HL-60 (cell line): ENCODE measurements around the gene ERBB4.

ENCODE experiments used
- CTCF ChIP-seq: IDR thresholded peaks from one replicate; pipeline ENCODE4 v1.5.1; 2011; ENCODE audit warnings: low read length, control low read depth, inconsistent platforms; ENCODE audit not compliant: insufficient read depth
- GABPA ChIP-seq: IDR thresholded peaks from 2 replicates; pipeline ENCODE4 v1.6.1; 2012; ENCODE audit warnings: low read depth
- POLR2AphosphoS5 ChIP-seq: IDR thresholded peaks from 2 replicates; pipeline ENCODE4 v1.6.1; 2012; ENCODE audit warnings: low read depth
- REST ChIP-seq: IDR thresholded peaks from 2 replicates; pipeline ENCODE4 v1.6.1; 2012; ENCODE audit warnings: low read depth; ENCODE audit not compliant: insufficient replicate concordance
- SPI1 ChIP-seq: IDR thresholded peaks from 2 replicates; pipeline ENCODE4 v1.6.1; 2012; ENCODE audit warnings: low read depth, mild to moderate bottlenecking, borderline replicate concordance

GRCh38 chr2:212136216-212136795 lies 402.3 kb downstream of the ERBB4 start:
- TF ChIP-seq REST = no peak
- TF ChIP-seq CTCF = no peak
- TF ChIP-seq POLR2AphosphoS5 = no peak
- TF ChIP-seq SPI1 = no peak
- TF ChIP-seq GABPA = no peak
